GM12891 (cell line): ENCODE data around the gene WIZ.

Experiments used
- POLR2A ChIP-seq: IDR thresholded peaks from 2 replicates; pipeline ENCODE4 v1.6.1; 2011; ENCODE audit warnings: low read depth, low read length, control low read depth
- POLR2AphosphoS5 ChIP-seq: IDR thresholded peaks from 2 replicates; pipeline ENCODE4 v1.6.1; 2011; ENCODE audit warnings: low read depth, low read length, control low read depth
- SPI1 ChIP-seq: IDR thresholded peaks from 2 replicates; pipeline ENCODE4 v1.6.1; 2011; ENCODE audit warnings: low read depth, low read length, control low read depth
- TAF1 ChIP-seq: IDR thresholded peaks from 2 replicates; pipeline ENCODE4 v1.6.1; 2011; ENCODE audit warnings: low read depth, low read length, control low read depth

DNA sequence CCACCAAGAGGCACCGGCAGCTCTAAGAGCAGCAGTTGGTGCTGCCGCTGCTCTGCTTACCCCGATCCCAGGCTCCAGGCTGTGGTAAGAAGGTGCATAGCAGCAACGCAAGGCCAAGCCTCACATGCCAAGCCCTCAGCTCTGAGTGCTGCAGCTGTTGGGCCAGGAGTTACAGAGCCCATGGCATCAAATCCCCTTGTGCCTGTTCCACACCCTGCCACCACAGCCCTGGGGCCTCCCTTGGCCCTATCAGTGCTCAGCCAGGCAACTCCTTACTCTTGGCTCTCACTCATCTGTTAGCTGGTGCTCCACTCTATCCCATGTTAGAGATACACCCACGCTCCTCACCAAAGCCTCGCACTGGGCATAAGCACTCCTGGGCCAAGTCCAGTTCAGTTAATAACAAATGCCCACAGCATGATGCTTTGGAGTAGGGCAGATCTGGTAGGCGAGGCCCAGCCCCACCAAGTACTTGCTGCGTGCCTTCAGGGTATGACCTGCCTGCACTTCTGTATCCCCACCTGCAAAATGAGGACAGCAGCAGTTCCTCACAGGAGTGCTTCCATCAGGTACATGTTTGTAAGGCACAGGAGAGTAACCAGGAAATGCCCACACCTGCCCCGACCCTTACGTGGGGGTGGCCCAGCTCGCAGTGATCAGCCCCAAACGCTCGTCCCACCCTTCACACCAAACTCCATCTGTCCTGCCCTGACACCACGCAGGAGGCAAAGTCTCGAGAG lies 47.2 kb downstream of the WIZ start:
- TF ChIP-seq POLR2A (0 out of 2 replicates have a peak, but pooled peaks have one; percentile 26), POLR2AphosphoS5 (no peak), TAF1 (no peak), SPI1 (no peak)
